B cell (primary cell): Measurements from ENCODE around the gene ASB15. TPM values are rescaled to one million over a fixed set of nuclear protein-coding genes. Genes with fewer than 3 reads are reported as not detected.

Source experiments
- ATAC-seq: fragments of 200-7000 bp; cut with Tn5 transposase; one replicate; pipeline ENCODE4 v1.10.0; 2021; ENCODE audit warnings: low read depth, mild to moderate bottlenecking, moderate number of reproducible peaks, moderate library complexity
- CTCF ChIA-PET: fragments of 350-600 bp; sonication (Branson Sonifier 250); formaldehyde crosslinking; loops from one replicate; lab custom pipeline; 2021; ENCODE audit warnings: antibody characterized with exemption, inconsistent platforms; lab: Charles Lee
- POLR2A ChIA-PET: fragments of 350-600 bp; sonication (Branson Sonifier 250); formaldehyde crosslinking; loops from one replicate; lab custom pipeline; 2021; ENCODE audit warnings: antibody characterized with exemption; lab: Charles Lee
- DNase-seq: peaks from one replicate; pipeline ENCODE4 v3.0.0; 2013
- H2AFZ ChIP-seq: 2 replicates; pipeline ENCODE4 v1.6.1; 2012; ENCODE audit warnings: mild to moderate bottlenecking, low read depth, low read length; ENCODE audit not compliant: insufficient read depth, poor library complexity, severe bottlenecking
- H3K27ac ChIP-seq, 2 donors: 1 replicate in 1 of 2; 2 replicates in 1 of 2; pipeline ENCODE4 v1.5.1; 2012 to 2013; ENCODE audit warnings: low read length in 2 of 2, mild to moderate bottlenecking in 2 of 2, moderate library complexity in 1 of 2
- H3K27me3 ChIP-seq, 4 experiments: fragments of 200-600 bp in 1 of 4; sonication (generic) in 1 of 4; replicated peaks in 1 of 4; 1 replicate in 2 of 4; 2 replicates in 2 of 4; pipeline versions ENCODE4 v1.6.1 to v1.7.0; 2013 to 2016; ENCODE audit warnings: low read length in 3 of 4, mild to moderate bottlenecking in 2 of 4, mixed read lengths in 1 of 4, moderate library complexity in 1 of 4; ENCODE audit not compliant: insufficient read depth in 4 of 4, control insufficient read depth in 3 of 4; ENCODE audit errors: control extremely low read depth in 1 of 4
- H3K36me3 ChIP-seq, 2 experiments: replicated peaks in 1 of 2; 1 replicate in 1 of 2; 2 replicates in 1 of 2; pipeline versions ENCODE4 v1.6.1 to v1.7.1; 2013; ENCODE audit warnings: low read length in 1 of 2; ENCODE audit not compliant: insufficient read depth in 2 of 2, control insufficient read depth in 1 of 2; ENCODE audit errors: control extremely low read depth in 1 of 2, extremely low read depth in 1 of 2
- H3K4me1 ChIP-seq, 2 donors: fragments of 200-600 bp in 1 of 2; sonication (generic) in 1 of 2; 1 replicate in 1 of 2; 2 replicates in 1 of 2; pipeline versions ENCODE4 v1.5.1 to v1.6.1; 2013 to 2017; ENCODE audit warnings: low read length in 2 of 2; ENCODE audit not compliant: control insufficient read depth in 2 of 2, insufficient read depth in 2 of 2
- H3K4me2 ChIP-seq: replicated peaks from 2 replicates; pipeline ENCODE3; 2012; ENCODE audit warnings: mild to moderate bottlenecking, low read depth, low read length; ENCODE audit not compliant: poor library complexity, severe bottlenecking
- H3K4me3 ChIP-seq, 5 experiments: fragments of 200-600 bp in 1 of 5; sonication (generic) in 1 of 5; 1 replicate in 3 of 5; 2 replicates in 2 of 5; pipeline versions ENCODE4 v1.5.1 to v1.7.0; 2011 to 2016; ENCODE audit warnings: low read length in 4 of 5, mild to moderate bottlenecking in 4 of 5, low read depth in 2 of 5, control low read depth in 1 of 5, moderate library complexity in 1 of 5; ENCODE audit not compliant: insufficient read depth in 1 of 5; ENCODE audit errors: control extremely low read depth in 1 of 5, extremely low read depth in 1 of 5
- H3K79me2 ChIP-seq: fragments of 200-600 bp; sonication (generic); one replicate; pipeline ENCODE4 v1.6.0; 2016; ENCODE audit warnings: low read length; ENCODE audit not compliant: control insufficient read depth, insufficient read depth
- H3K9ac ChIP-seq: fragments of 200-600 bp; sonication (generic); 2 replicates; pipeline ENCODE4 v1.6.1; 2017; ENCODE audit warnings: mild to moderate bottlenecking, low read length, moderate library complexity
- H3K9me3 ChIP-seq, 3 donors: one replicate each; pipeline versions ENCODE4 v1.6.1 to v1.7.1; 2013; ENCODE audit warnings: low read length in 2 of 3; ENCODE audit not compliant: control insufficient read depth in 2 of 3, insufficient read depth in 1 of 3; ENCODE audit errors: control extremely low read depth in 1 of 3
- H4K20me1 ChIP-seq: 2 replicates; pipeline ENCODE4 v1.6.0; 2012; ENCODE audit warnings: mild to moderate bottlenecking, low read length; ENCODE audit not compliant: insufficient read depth, control insufficient read depth, poor library complexity, severe bottlenecking
- H3K27ac Mint-ChIP-seq: one replicate; pipeline ENCODE4 v1.8.0; 2021; ENCODE audit warnings: mixed read lengths
- H3K27me3 Mint-ChIP-seq: one replicate; pipeline ENCODE4 v1.8.0; 2021; ENCODE audit warnings: mixed read lengths
- H3K4me1 Mint-ChIP-seq: one replicate; pipeline ENCODE4 v1.8.0; 2021; ENCODE audit warnings: mixed read lengths
- H3K4me3 Mint-ChIP-seq: one replicate; pipeline ENCODE4 v1.8.0; 2021; ENCODE audit warnings: mixed read lengths
- H3K9me3 Mint-ChIP-seq: one replicate; pipeline ENCODE4 v1.8.0; 2022; ENCODE audit warnings: mixed read lengths; ENCODE audit not compliant: insufficient read depth
- CTCF ChIP-seq: fragments of 200-600 bp; IDR thresholded peaks from one replicate; pipeline ENCODE4 v1.8.0; 2022; ENCODE audit warnings: antibody characterized with exemption, mild to moderate bottlenecking
- EZH2 ChIP-seq: IDR thresholded peaks from 2 replicates; pipeline ENCODE4 v1.6.1; 2012; ENCODE audit warnings: borderline replicate concordance, low read depth, mild to moderate bottlenecking, moderate library complexity, low read length; ENCODE audit not compliant: insufficient read depth, poor library complexity, severe bottlenecking
- WGBS: methylation state at CpG from one replicate; pipeline ENCODE4 v1.1.5; 2013; ENCODE audit warnings: missing lambda C conversion rate; ENCODE audit not compliant: insufficient coverage; 5-methylcytosine and 5-hydroxymethylcytosine counted together
- intact Hi-C: fragments of 100-400 bp; cut with micrococcal nuclease; formaldehyde crosslinking; loops from one replicate; pipeline ENCODE4 v1.10.0; 2022
- polyA plus RNA-seq: library from polyadenylated mRNA; depleted of rRNA; stranded (reverse); fragments of >200 nt; gene quantifications from 2 replicates; pipeline ENCODE4 v1.2.3, GENCODE V29; 2012
- total RNA-seq, 2 donors: library from RNA; stranded (reverse); fragments of 120-200 nt in 1 of 2; gene quantifications; 1 replicate in 1 of 2; 2 replicates in 1 of 2; pipeline versions ENCODE4 v1.2.3 to v1.2.4, GENCODE V29; 2013 to 2022

Gene ASB15
- total and polyA plus RNA-seq, 2 donors (not counting 1 experiment from before 2014, with no cell fraction given): not detected

- POLR2A ChIA-PET: no interaction called here
- H3K27ac Mint-ChIP-seq: no peak overlapping the region
- no peak overlapping the region for H2AFZ ChIP-seq
Observed at GRCh38 chr7:123581162-123581459, 20.5 kb upstream of the ASB15 start.

GRCh38 chr7:123583821-123584220 is 17.8 kb upstream of the ASB15 start:
- Histone ChIP-seq H2AFZ (no peak overlapping the region), H3K79me2 (no peaks in the 10 kb centered on the region), H3K4me2 (no peak overlapping the region), H3K27me3 (peaks cover 0 to 21% (median 6%) of the 10 kb centered on the region in 4 experiments), H3K9ac (no peak overlapping the region), H4K20me1 (no peaks in the 10 kb centered on the region), H3K9me3 (no peaks in the 10 kb centered on the region), H3K27ac (no peak overlapping the region), H3K4me3 (no peak overlapping the region), H3K36me3 (no peaks in the 10 kb centered on the region), H3K4me1 (no peaks in the 10 kb centered on the region)
- Mint-ChIP-seq H3K9me3 (no peaks in the 10 kb centered on the region), H3K27me3 (peaks cover 24% of the 10 kb centered on the region), H3K4me1 (no peaks in the 10 kb centered on the region), H3K27ac (no peak overlapping the region), H3K4me3 (no peak overlapping the region)
- POLR2A ChIA-PET: no interaction called here
- no peak for TF ChIP-seq EZH2
- no peak for TF ChIP-seq CTCF
- no peak for DNase-seq
- no peak for ATAC-seq
- intact Hi-C loops: loop anchor here (5.0 kb wide), 1 partner anchor 283 kb away; no protein-coding TSS in a partner anchor
- CTCF ChIA-PET: no interaction called here
- no CpG with 5 or more reads among the region's 4 CpGs for WGBS

More at GRCh38 chr7:123581162-123581459, 20.5 kb upstream of the ASB15 start:
- DNase-seq (no peak), ATAC-seq (no peak)
- no CpG with 5 or more reads among the region's 2 CpGs for WGBS
- no peaks in the 10 kb centered on the region for H3K9me3 ChIP-seq
- no peak overlapping the region for H3K4me3 ChIP-seq
- Mint-ChIP-seq H3K4me1 (no peaks in the 10 kb centered on the region), H3K4me3 (no peak overlapping the region), H3K27me3 (peaks cover 29% of the 10 kb centered on the region), H3K9me3 (no peaks in the 10 kb centered on the region)
- H3K27ac ChIP-seq: no peak overlapping the region
- CTCF ChIA-PET: interaction anchor here (0.6 kb wide), 1 partner anchor 143 kb away, joined by 3 read pairs; no protein-coding TSS in a partner anchor
- TF ChIP-seq CTCF: peak; percentile 3
- no peak for TF ChIP-seq EZH2
- H3K4me2 ChIP-seq: no peak overlapping the region
- H3K79me2 ChIP-seq: no peaks in the 10 kb centered on the region
- intact Hi-C loops: loop anchor here (5.0 kb wide), 1 partner anchor 286 kb away; no protein-coding TSS in a partner anchor
- no peaks in the 10 kb centered on the region for H3K4me1 ChIP-seq
- no peaks in the 10 kb centered on the region for H4K20me1 ChIP-seq
- H3K27me3 ChIP-seq: peaks cover 0 to 21% (median 6%) of the 10 kb centered on the region in 4 experiments
- no peak overlapping the region for H3K9ac ChIP-seq
- H3K36me3 ChIP-seq: no peaks in the 10 kb centered on the region
